Right lobe of liver (tissue), 6 donors: ENCODE data around the gene ST6GAL2. TPM values are rescaled to one million over a fixed set of nuclear protein-coding genes. Genes with fewer than 3 reads are reported as not detected.

ENCODE experiments used
- ATAC-seq, 4 donors: fragments of 200-7000 bp; cut with Tn5 transposase; one replicate each; pipeline ENCODE4 v1.9.1; 2020; ENCODE audit warnings: mild to moderate bottlenecking in 4 of 4, moderate library complexity in 4 of 4
- DNase-seq, 3 donors: peaks; one replicate each; pipeline ENCODE4 v3.0.0-alpha.2; 2020
- H3K27ac ChIP-seq, 3 donors: fragments of 200-600 bp; one replicate each; pipeline ENCODE4 v1.8.0; 2022
- H3K27me3 ChIP-seq, 2 donors: fragments of 200-600 bp; one replicate each; pipeline ENCODE4 v1.8.0; 2022
- H3K36me3 ChIP-seq, 4 donors: fragments of 200-600 bp; sonication (generic) in 1 of 4; one replicate each; pipeline versions ENCODE4 v1.5.1 to v1.8.0; 2017 to 2022; ENCODE audit warnings: control low read depth in 1 of 4
- H3K4me1 ChIP-seq, 4 donors: fragments of 200-600 bp; sonication (generic) in 1 of 4; one replicate each; pipeline versions ENCODE4 v1.5.1 to v1.8.0; 2017 to 2022; ENCODE audit warnings: control low read depth in 1 of 4
- H3K4me3 ChIP-seq, 3 donors: fragments of 200-600 bp; one replicate each; pipeline ENCODE4 v1.8.0; 2022
- H3K9me3 ChIP-seq, 4 donors: fragments of 200-600 bp; sonication (generic) in 1 of 4; one replicate each; pipeline versions ENCODE4 v1.5.1 to v1.8.0; 2017 to 2022; ENCODE audit warnings: control low read depth in 1 of 4
- CTCF ChIP-seq, 4 donors: fragments of 200-600 bp in 3 of 4; fragments of 450-650 bp in 1 of 4; IDR thresholded peaks; one replicate each; pipeline versions ENCODE4 v1.5.1 to v1.8.0; 2016 to 2022; ENCODE audit warnings: antibody characterized with exemption in 4 of 4, mild to moderate bottlenecking in 2 of 4
- POLR2A ChIP-seq: fragments of 450-650 bp; IDR thresholded peaks from one replicate; pipeline ENCODE4 v1.6.1; 2017; ENCODE audit warnings: antibody characterized with exemption, mild to moderate bottlenecking
- WGBS: methylation state at CpG from one replicate; pipeline ENCODE4 v1.1.6; 2018; ENCODE audit warnings: low coverage, low lambda C conversion rate; ENCODE audit not compliant: insufficient coverage; ENCODE audit errors: missing lambda C conversion rate; 5-methylcytosine and 5-hydroxymethylcytosine counted together
- intact Hi-C, 2 donors: fragments of 100-400 bp; cut with DNase I; formaldehyde crosslinking; loops; one replicate each; pipeline versions ENCODE4 v1.11.2 to v1.14.1; 2022
- total RNA-seq, 6 experiments: library from RNA; depleted of rRNA in 2 of 6; stranded (reverse); fragments of >200 nt in 2 of 6; fragmentation: NEBNext Ultra II Directional in 3 of 6; extraction: Animal tissue kit (Norgen Biotek cat#: 25700) in 3 of 6; gene quantifications; one replicate each; pipeline versions ENCODE4 v1.1.0 to v1.2.4, GENCODE V29; 2016 to 2023
- donor health status: DM: no; HTN: yes; CAD: no.
- donor health status: DM: no; HTN: no; CAD: no.
- donor health status: DM: no; HTN: no; CAD: no.
- donor health status: DM: no; HTN: yes; CAD: no.
- donor health status: DM: no; HTN: yes; CAD: no.

Gene ST6GAL2
- total RNA-seq, 6 experiments from 2014 or later, result 0.55 to 2.4 (median 1.7) TPM

- no peak for ATAC-seq
- H3K4me1 ChIP-seq, result no peaks in the 10 kb centered on the region
- H3K9me3 ChIP-seq, result no peaks in the 10 kb centered on the region
- H3K4me3 ChIP-seq, result no peak overlapping the region
- H3K27me3 ChIP-seq, result no peaks in the 10 kb centered on the region
- TF ChIP-seq POLR2A (no peak), CTCF (IDR thresholded peaks at IDR 0.05) (no peak)
- no peak overlapping the region for H3K27ac ChIP-seq
- no peak for DNase-seq
- no peaks in the 10 kb centered on the region for H3K36me3 ChIP-seq
- 29% methylated on average over 1 of the region's 1 CpG for WGBS
- intact Hi-C loops, result no loop called here
These were observed 33.0 kb upstream of the ST6GAL2 start for GRCh38 chr2:106919012-106919411.

GRCh38 chr2:106904242-106904641, 18.3 kb upstream of the ST6GAL2 start:
- Histone ChIP-seq H3K4me1 (no peaks in the 10 kb centered on the region), H3K36me3 (no peaks in the 10 kb centered on the region), H3K27ac (no peak overlapping the region), H3K9me3 (no peaks in the 10 kb centered on the region), H3K27me3 (no peaks in the 10 kb centered on the region), H3K4me3 (no peak overlapping the region)
- intact Hi-C loops, result no loop called here
- ATAC-seq (no peak), DNase-seq (no peak)
- TF ChIP-seq POLR2A (no peak), CTCF (IDR thresholded peaks at IDR 0.05) (no peak)
- WGBS, result 55% methylated on average over 2 of the region's 2 CpGs

GRCh38 chr2:106899786-106900530, 14.0 kb upstream of the ST6GAL2 start:
- intact Hi-C loops, result no loop called here
- H3K4me1 ChIP-seq, result no peaks in the 10 kb centered on the region
- 38% methylated on average over 7 of the region's 7 CpGs for WGBS
- no peak overlapping the region for H3K27ac ChIP-seq
- DNase-seq, result no peak
- no peak overlapping the region for H3K4me3 ChIP-seq
- no peaks in the 10 kb centered on the region for H3K27me3 ChIP-seq
- TF ChIP-seq CTCF (IDR thresholded peaks at IDR 0.05), result no peak
- no peak for TF ChIP-seq POLR2A
- ATAC-seq, result no peak
- H3K9me3 ChIP-seq, result no peaks in the 10 kb centered on the region
- H3K36me3 ChIP-seq, result no peaks in the 10 kb centered on the region

GRCh38 chr2:106894545-106894944, 8.6 kb upstream of the ST6GAL2 start:
- TF ChIP-seq CTCF (IDR thresholded peaks at IDR 0.05), result no peak
- no peak for TF ChIP-seq POLR2A
- ATAC-seq, result no peak
- WGBS, result 42% methylated on average over 7 of the region's 7 CpGs
- Histone ChIP-seq H3K27ac (no peak overlapping the region), H3K36me3 (no peaks in the 10 kb centered on the region), H3K4me1 (no peaks in the 10 kb centered on the region), H3K27me3 (no peaks in the 10 kb centered on the region), H3K4me3 (no peak overlapping the region), H3K9me3 (no peaks in the 10 kb centered on the region)
- DNase-seq, result no peak
- intact Hi-C loops, result no loop called here
